GM23248 (cell line): Measurements from ENCODE around the gene C9orf50. TPM values are rescaled to one million over a fixed set of nuclear protein-coding genes. Genes with fewer than 3 reads are reported as not detected.
A peak's percentile ranks its signal among the peaks of the same experiment; 100 is the strongest.

Experiments used
- DNase-seq: peaks from one replicate; pipeline ENCODE4 v3.0.0-alpha.2; 2015
- H2AFZ ChIP-seq: fragments of 200-600 bp; sonication (generic); 2 replicates; pipeline ENCODE4 v1.6.1; 2016; ENCODE audit warnings: antibody characterized with exemption
- H3F3A ChIP-seq: fragments of 200-600 bp; sonication (generic); 2 replicates; pipeline ENCODE4 v1.6.1; 2016; ENCODE audit warnings: mild to moderate bottlenecking, antibody characterized with exemption, mixed run types; ENCODE audit not compliant: insufficient read depth
- H3K27ac ChIP-seq: fragments of 200-600 bp; sonication (generic); 2 replicates; pipeline ENCODE4 v1.5.1; 2016; ENCODE audit warnings: mild to moderate bottlenecking
- H3K27me3 ChIP-seq: fragments of 200-600 bp; sonication (generic); replicated peaks from 2 replicates; pipeline ENCODE4 v1.6.1; 2016; ENCODE audit warnings: mild to moderate bottlenecking; ENCODE audit not compliant: insufficient read depth
- H3K36me3 ChIP-seq: fragments of 200-600 bp; sonication (generic); 2 replicates; pipeline ENCODE4 v1.6.1; 2016; ENCODE audit warnings: low read depth, mild to moderate bottlenecking
- H3K4me1 ChIP-seq: fragments of 200-600 bp; sonication (generic); 2 replicates; pipeline ENCODE4 v1.6.1; 2016; ENCODE audit warnings: mild to moderate bottlenecking; ENCODE audit not compliant: insufficient read depth
- H3K4me2 ChIP-seq: fragments of 200-600 bp; sonication (generic); one replicate; pipeline ENCODE4 v1.6.1; 2016; ENCODE audit warnings: mild to moderate bottlenecking; ENCODE audit not compliant: unreplicated experiment
- H3K4me3 ChIP-seq: fragments of 200-600 bp; sonication (generic); 2 replicates; pipeline ENCODE4 v1.5.1; 2016; ENCODE audit warnings: mild to moderate bottlenecking
- H3K79me2 ChIP-seq: fragments of 200-600 bp; sonication (generic); 2 replicates; pipeline ENCODE4 v1.6.1; 2016; ENCODE audit warnings: mild to moderate bottlenecking; ENCODE audit not compliant: insufficient read depth
- H3K9ac ChIP-seq: fragments of 200-600 bp; sonication (generic); 2 replicates; pipeline ENCODE4 v1.6.1; 2016; ENCODE audit warnings: mild to moderate bottlenecking
- H3K9me2 ChIP-seq: fragments of 200-600 bp; sonication (generic); 2 replicates; pipeline ENCODE4 v1.6.1; 2016; ENCODE audit warnings: mixed run types, mild to moderate bottlenecking, moderate library complexity; ENCODE audit not compliant: insufficient read depth
- H3K9me3 ChIP-seq: fragments of 200-600 bp; sonication (generic); one replicate; pipeline ENCODE4 v1.6.1; 2017; ENCODE audit warnings: low read depth
- H4K20me1 ChIP-seq: fragments of 200-600 bp; sonication (generic); 2 replicates; pipeline ENCODE4 v1.6.0; 2016; ENCODE audit not compliant: insufficient read depth
- EZH2 ChIP-seq: fragments of 200-600 bp; sonication (generic); IDR thresholded peaks from 2 replicates; pipeline ENCODE4 v1.6.1; 2018; ENCODE audit warnings: antibody characterized with exemption, mild to moderate bottlenecking; ENCODE audit not compliant: insufficient read depth, poor library complexity, severe bottlenecking
- EZH2phosphoT487 ChIP-seq: fragments of 200-600 bp; sonication (generic); IDR thresholded peaks from 2 replicates; pipeline ENCODE4 v1.6.1; 2018; ENCODE audit warnings: antibody characterized with exemption, moderate library complexity, mild to moderate bottlenecking, low read depth; ENCODE audit not compliant: insufficient read depth
- WGBS, 2 experiments: methylation state at CpG; one replicate each; pipeline ENCODE4 v1.1.6; 2015 to 2017; ENCODE audit warnings: low lambda C conversion rate in 2 of 2, low coverage in 1 of 2; ENCODE audit errors: missing lambda C conversion rate in 2 of 2; 5-methylcytosine and 5-hydroxymethylcytosine counted together
- in situ Hi-C: fragments of 300-500 bp; cut with MboI; formaldehyde crosslinking; loops from 2 replicates; pipeline ENCODE4 v1.15.0; 2020
- polyA plus RNA-seq: library from polyadenylated mRNA; unstranded; fragments of >200 nt; fragmentation: Nextera tagmentation; extraction: Ambion mirVana; gene quantifications from 2 replicates; pipeline ENCODE4 v1.2.1, GENCODE V29; 2016
- total RNA-seq: library from RNA; depleted of rRNA; stranded (reverse); fragments of >200 nt; shearing (Covaris generic); gene quantifications from 2 replicates; pipeline ENCODE4 v1.2.3, GENCODE V29; 2014

Gene C9orf50
- total and polyA plus RNA-seq, 2 experiments from 2014 or later: 0.23 to 0.32 TPM

GRCh38 chr9:129626079-129626624, 5.3 kb upstream of the C9orf50 start, which contains the start of gene NTMT1:
TSS of gene NTMT1 (plus strand) at chr9:129626163. CDS start at chr9:129632704, 6,541 bp downstream.
- Histone ChIP-seq H3K9ac (peak within 1 kb of the TSS; percentile 94), H3K36me3 (no peaks in the 10 kb centered on the region), H3K4me1 (peaks cover 38% of the 10 kb centered on the region), H3K79me2 (peaks cover 56% of the 10 kb centered on the region), H3K27ac (peak within 1 kb of the TSS; percentile 96), H3K4me3 (peak within 1 kb of the TSS; percentile 85), H3K4me2 (peak within 1 kb of the TSS; percentile 98), H4K20me1 (no peaks in the 10 kb centered on the region), H3K27me3 (no peaks in the 10 kb centered on the region), H2AFZ (peak within 1 kb of the TSS; percentile 41), H3F3A (peaks cover 40% of the 10 kb centered on the region), H3K9me2 (no peaks in the 10 kb centered on the region), H3K9me3 (no peaks in the 10 kb centered on the region)
- WGBS, 2 experiments: 0 to 2% methylated on average over 31 to 53 of the region's 55 CpGs
- DNase-seq: peak; percentile 94
- no peak for TF ChIP-seq EZH2phosphoT487
- TF ChIP-seq EZH2: no peak
- in situ Hi-C loops: no loop called here

GRCh38 chr9:129624947-129625346, 4.0 kb upstream of the C9orf50 start:
- 0 out of 2 replicates have a peak overlapping the region, but pooled peaks have one; percentile 33 for H2AFZ ChIP-seq
- H3K4me3 ChIP-seq: no peak overlapping the region
- H3K9me3 ChIP-seq: no peaks in the 10 kb centered on the region
- no peaks in the 10 kb centered on the region for H4K20me1 ChIP-seq
- in situ Hi-C loops: no loop called here
- no peaks in the 10 kb centered on the region for H3K36me3 ChIP-seq
- H3K4me1 ChIP-seq: peaks cover 37% of the 10 kb centered on the region
- H3K79me2 ChIP-seq: peaks cover 44% of the 10 kb centered on the region
- H3K4me2 ChIP-seq: no peak overlapping the region
- H3F3A ChIP-seq: peaks cover 40% of the 10 kb centered on the region
- no peak for TF ChIP-seq EZH2
- no peak for TF ChIP-seq EZH2phosphoT487
- H3K9ac ChIP-seq: no peak overlapping the region
- no peaks in the 10 kb centered on the region for H3K9me2 ChIP-seq
- DNase-seq: no peak
- 31 to 35% methylated on average over 9 of the region's 9 CpGs for WGBS, 2 experiments
- no peak overlapping the region for H3K27ac ChIP-seq
- no peaks in the 10 kb centered on the region for H3K27me3 ChIP-seq

GRCh38 chr9:129624168-129624759, 3.4 kb upstream of the C9orf50 start:
- no peak overlapping the region for H2AFZ ChIP-seq
- in situ Hi-C loops: no loop called here

GRCh38 chr9:129623331-129623730, 2.4 kb upstream of the C9orf50 start:
- in situ Hi-C loops: no loop called here

More at GRCh38 chr9:129624168-129624759, 3.4 kb upstream of the C9orf50 start:
- peak overlapping the region; percentile 67 for H3K27ac ChIP-seq
- no peaks in the 10 kb centered on the region for H3K9me3 ChIP-seq
- WGBS, 2 experiments: 47 to 50% methylated on average over 12 of the region's 12 CpGs
- peaks cover 43% of the 10 kb centered on the region for H3F3A ChIP-seq
- no peak overlapping the region for H3K4me2 ChIP-seq
- TF ChIP-seq EZH2: no peak
- no peak for TF ChIP-seq EZH2phosphoT487
- no peaks in the 10 kb centered on the region for H3K27me3 ChIP-seq
- H3K36me3 ChIP-seq: no peaks in the 10 kb centered on the region
- peaks cover 37% of the 10 kb centered on the region for H3K79me2 ChIP-seq
- H3K9me2 ChIP-seq: no peaks in the 10 kb centered on the region
- no peaks in the 10 kb centered on the region for H4K20me1 ChIP-seq
- H3K4me3 ChIP-seq: no peak overlapping the region
- DNase-seq: peak; percentile 74
- H3K4me1 ChIP-seq: peaks cover 32% of the 10 kb centered on the region
- H3K9ac ChIP-seq: no peak overlapping the region

More at GRCh38 chr9:129623331-129623730, 2.4 kb upstream of the C9orf50 start:
- no peaks in the 10 kb centered on the region for H4K20me1 ChIP-seq
- no peaks in the 10 kb centered on the region for H3K9me3 ChIP-seq
- H3K4me3 ChIP-seq: no peak overlapping the region
- TF ChIP-seq EZH2phosphoT487 (no peak), EZH2 (no peak)
- H3K4me1 ChIP-seq: peaks cover 23% of the 10 kb centered on the region
- H3K4me2 ChIP-seq: peak overlapping the region; percentile 28
- no peaks in the 10 kb centered on the region for H3K36me3 ChIP-seq
- H3K27me3 ChIP-seq: no peaks in the 10 kb centered on the region
- H3F3A ChIP-seq: peaks cover 42% of the 10 kb centered on the region
- peak overlapping the region; percentile 31; the same call in 1 of the 2 replicates for H3K9ac ChIP-seq
- no peaks in the 10 kb centered on the region for H3K9me2 ChIP-seq
- WGBS, 2 experiments: 25 to 26% methylated on average over 6 of the region's 6 CpGs
- H3K27ac ChIP-seq: peak overlapping the region; percentile 67
- peak; percentile 83 for DNase-seq
- peaks cover 28% of the 10 kb centered on the region for H3K79me2 ChIP-seq
- peak overlapping the region; percentile 35; the same call in 1 of the 2 replicates for H2AFZ ChIP-seq
